NCI-H2107 treated with DMSO at 0.1 percent for 48 hours (cell line): ENCODE results near the gene IKZF3.
A peak's percentile ranks its signal among the peaks of the same experiment; 100 is the strongest.

Experiments
- DNase-seq: peaks from one replicate; lab custom pipeline; 2025; ENCODE audit not compliant: unreplicated experiment; lab: John Stamatoyannopoulos, UW

The IKZF3 gene

DNA sequence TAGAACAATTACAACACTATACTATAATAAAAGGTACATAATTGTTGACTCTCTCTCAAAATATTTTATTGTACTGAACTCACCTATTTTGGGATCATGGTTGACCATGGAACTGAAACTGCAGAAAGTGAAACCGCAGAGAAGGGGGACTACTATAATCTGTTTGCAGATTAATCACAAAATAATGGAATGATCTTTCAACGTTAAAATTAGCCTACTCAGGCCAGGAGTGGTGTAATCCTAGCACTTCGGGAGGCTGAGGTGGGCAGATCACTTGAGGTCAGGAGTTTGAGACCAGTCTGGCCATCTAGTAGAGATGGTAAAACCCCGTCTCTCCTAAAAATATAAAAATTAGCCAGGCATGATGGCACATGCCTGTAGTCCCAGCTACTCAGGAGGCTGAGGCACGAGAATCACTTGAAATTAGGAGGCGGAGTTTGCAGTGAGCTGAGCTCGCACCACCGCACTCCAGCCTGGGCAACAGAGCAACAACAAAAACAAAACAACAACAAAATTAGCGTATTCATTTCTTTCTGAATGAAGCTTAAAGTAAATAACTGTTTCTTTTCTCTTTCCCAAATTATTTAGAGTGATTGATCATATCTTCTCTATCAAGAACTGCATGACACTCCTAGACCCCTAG lies 45.6 kb downstream of the IKZF3 start:
- no peak for DNase-seq

DNA sequence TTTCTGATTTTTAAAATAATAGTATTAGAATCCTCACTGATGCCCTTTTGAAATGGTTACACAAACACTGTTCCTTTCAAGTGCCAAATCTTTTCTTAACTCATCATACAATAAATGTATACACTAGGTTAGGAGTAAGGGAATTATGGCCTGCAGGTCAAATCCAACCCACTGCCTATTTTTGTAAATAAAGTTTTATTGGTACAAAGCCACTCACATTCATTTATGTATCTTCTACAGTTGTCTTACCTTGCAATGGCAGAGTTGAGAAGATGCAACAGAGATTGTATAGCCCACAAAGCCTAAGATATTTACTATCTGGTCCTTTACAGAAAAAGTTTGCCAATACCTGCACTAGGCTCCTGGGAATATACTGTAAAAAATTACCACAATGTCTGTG lies 47.8 kb downstream of the IKZF3 start:
- no peak for DNase-seq

DNA sequence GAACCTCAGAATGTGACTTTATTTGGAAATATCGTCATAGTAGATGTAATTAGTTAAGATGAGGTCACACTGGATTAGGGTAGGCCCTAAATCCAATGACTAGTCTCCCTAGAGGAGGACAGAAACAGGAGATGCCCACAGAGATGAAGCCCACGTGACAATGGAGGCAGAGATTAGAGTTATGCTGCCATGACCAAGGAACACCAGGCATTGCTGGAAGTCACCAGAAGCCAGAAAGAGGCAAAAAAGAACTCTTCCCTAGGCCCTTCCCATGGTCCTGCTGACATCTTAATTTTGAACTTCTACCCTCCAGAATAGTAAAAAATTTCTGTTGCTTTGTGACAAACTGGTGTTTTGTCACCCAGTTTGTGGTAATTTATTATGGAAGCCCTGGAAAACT lies 49.6 kb downstream of the IKZF3 start:
- no peak for DNase-seq

DNA sequence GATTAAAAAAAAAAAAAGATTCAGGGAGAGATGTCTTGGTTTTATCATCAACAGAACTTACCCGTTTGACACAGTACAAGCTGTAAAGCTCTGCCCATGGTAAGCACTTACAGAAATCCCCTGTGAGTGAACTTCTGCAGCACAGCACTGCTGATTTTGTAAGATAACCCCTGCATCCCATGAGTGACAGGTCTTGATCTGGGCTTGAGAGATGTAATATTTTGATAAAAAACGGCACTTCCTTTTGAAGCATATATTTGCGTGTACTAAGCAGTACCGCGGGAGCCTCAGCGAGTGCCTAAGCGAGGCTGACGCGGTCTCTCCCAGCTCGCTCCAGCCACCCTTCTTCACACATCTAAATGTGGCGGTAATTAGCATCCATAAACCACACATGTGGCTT lies 50.5 kb downstream of the IKZF3 start:
- no peak for DNase-seq

DNA sequence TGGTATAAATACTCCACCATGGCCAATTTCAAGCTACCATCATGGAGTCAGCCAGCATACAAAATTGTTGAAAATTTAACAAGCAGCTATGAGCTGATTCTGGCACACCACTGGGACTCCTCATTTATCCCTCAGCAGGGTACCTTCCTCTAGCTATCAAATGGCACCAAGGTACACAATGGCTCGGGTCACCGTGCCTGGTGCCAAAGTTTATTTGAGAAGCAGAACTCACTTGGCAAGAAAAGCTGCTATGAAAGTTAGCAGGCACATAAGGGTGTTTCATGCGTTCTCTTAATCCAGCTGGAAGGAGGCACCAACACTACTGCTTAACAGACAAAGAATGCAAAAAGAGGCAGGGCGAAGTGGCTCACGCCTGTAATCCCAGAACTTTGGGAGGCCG lies 51.6 kb downstream of the IKZF3 start:
- peak; percentile 28 for DNase-seq

DNA sequence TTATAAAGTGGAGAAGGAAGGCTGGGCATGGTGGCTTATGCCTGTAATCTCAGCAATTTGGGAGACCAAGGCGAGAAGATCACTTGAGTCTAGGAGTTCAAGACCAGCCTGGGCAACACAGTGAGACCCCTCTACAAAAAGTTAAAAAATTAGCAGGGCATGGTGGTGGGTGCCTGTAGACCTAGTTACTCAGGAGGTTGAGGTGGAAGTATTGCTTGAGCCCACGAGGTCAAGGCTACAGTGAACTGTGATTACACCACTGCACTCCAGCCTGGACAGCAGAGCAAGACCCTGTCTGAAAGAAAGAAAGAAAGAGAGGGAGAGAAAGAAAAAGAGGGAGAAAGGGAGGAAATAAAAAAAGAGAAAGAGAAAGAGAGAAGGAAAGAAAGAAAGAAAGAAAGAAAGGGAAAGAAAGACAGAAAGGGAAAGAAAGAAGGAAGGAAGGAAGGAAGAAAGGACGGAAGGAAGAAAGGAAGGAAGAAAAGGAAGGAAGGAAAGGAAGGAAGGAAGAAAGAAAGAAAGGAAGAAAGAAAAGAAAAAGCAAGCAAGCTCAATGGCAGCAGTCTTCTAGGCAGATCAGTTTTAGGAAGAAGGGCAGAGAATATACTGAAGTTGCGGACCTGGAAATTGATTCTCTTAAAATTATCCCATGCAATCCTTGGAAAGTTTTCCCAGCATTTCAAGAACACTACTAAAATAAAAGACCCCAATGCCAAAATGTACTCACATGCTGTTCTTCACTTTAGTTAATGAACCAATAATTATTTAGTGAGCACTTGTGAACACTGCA lies 53.0 kb downstream of the IKZF3 start:
- no peak for DNase-seq

DNA sequence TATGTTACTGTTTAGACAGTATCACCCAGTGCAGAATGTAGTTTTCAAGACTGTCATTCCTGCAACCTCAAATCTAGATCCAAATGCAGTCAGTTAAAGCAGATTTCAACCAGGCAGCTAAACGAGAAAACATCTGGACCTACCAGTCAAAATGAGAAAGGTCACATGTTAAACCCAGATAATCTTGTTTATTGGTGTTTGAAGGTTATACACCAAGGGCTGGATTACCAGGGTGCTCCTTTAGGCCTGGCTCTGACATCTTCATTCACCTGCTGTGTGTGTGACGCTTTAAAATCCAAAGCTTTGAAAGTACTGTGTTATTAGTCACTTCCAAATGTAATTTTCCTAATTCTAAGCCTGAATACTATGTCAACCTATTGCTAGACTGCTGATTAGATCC lies 54.9 kb downstream of the IKZF3 start:
- DNase-seq = no peak

DNA sequence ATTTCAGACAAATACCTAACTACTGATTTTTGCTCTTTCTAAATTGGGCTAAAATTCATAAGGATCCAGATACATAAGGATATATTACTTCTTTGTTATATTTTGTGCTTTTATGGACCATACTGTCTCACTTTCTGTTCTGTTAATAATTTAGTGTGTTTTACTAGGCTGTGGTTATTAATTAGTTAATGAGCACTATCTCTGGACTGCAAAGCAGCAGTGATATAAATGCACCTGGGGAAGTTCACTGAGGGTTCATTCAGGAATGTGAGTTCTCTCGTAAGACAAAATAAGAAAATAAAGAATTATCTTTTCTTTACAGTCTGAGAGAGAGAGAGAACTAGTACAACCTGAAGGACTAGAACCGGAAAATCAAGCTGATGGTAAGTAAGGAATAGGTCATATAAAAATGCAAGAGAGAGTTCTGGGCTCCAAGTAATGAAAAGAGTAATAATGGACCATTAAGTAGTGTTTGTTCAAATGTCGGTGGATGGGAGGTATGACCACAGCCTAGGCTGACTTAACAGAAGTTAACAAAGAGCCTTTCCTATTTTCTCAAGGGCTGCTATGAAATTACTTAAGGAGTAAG lies 55.6 kb downstream of the IKZF3 start:
- no peak for DNase-seq

DNA sequence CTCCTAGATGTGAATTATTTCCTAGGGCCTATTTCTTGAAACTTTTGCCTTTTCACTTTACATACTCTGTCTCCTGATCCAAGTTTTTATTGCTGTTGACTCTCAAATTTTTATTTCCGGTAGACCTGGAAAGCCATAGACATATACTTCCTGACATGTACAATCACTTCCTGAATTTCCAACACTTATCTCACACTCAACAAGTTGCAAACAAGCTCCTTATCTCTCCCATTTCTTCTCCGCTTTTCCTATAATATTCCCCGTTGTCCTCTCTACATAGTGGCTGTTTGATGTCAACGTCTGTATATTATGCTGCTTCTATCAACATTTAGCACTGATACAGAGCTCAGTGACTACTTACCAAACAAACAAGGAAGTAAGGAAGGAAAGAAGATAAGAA lies 59.3 kb downstream of the IKZF3 start:
- no peak for DNase-seq

DNA sequence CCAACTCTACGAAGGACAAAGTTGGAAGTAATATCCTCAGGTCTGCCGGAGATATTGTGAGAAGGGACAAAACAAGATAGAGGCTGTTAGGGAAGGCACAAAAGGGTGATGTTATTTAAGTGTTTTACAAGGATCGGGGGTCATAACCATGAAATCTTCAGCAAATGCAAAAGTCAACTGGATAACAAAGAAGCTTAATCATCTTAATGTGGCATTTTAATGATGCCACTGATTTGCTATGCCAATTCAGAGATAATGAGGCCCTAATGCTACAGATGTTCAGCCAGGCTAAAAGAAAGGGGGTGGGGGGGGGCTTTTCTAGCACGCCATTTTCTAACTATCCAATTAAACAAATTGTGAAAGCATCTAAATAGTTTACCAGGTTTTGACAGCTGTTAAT lies 63.1 kb downstream of the IKZF3 start:
- no peak for DNase-seq

DNA sequence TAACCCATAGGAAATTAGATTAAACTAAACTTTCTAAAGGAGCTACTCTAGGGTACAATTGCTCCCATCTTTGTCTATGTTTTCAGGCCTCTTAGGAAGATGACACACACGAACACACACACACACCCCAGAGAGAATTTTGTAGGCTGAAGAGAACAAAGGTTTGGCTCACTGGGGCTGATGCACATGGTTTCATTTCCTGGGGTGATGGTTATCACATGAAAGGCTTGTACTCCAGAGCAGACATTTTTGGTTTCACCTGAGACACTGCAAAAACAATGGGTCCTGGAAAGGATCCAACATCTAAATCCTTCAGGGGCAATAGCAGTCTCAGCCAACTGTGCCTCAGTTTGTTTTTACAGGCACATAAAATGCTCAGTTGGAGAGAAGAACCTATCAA lies 63.6 kb downstream of the IKZF3 start:
- DNase-seq = peak; percentile 66

DNA sequence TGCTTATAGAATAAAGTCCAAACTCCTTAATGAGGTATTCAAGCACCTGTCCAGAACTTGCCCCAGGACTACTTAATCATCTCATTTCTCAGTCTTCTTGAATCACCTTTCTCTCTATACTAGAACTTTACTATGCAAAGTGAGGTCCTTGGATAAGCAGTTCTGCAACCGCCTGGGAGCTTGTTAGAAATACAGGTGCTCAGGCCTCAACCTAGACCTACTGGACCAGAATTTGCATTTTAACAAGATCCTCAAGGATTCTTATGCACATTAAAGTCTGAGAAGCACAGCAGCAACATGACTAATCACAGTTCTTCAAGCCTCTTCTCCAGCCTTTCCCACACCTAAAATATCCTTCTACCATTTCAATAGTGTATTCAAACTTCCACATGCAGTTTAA lies 64.7 kb downstream of the IKZF3 start:
- DNase-seq = no peak

DNA sequence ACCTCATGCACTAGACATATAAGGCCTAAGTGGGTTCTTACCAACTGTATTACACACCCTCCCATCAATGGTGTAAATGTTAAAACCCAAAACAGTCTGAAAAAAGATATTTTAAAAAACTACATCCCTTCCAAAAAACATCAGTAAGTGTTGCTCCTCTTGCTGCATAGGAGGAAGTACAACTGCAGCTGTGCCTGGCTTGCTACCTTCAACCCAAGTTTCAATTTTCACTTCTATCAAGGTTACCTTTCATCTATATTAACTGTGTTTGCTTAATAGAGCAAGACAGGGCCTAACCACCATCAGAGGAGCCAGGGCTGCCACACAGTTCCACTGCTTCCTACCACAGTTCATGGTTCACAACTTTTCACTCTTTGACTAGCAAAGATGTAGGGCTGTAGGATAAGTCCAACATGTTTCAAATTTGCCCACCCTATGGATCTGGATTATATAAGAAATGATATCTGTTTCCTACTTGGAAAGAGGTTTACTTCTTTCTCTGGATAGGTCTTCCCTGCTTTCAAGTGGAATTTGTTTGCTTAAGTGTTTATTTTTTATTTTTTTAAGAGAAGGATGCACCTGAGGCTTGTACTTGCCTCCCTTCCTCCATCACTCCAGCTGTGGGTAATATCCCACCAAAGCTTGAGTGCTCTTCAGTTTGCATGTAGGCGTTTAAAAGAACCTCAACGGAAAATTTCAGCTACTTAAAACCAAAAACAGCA lies 69.7 kb downstream of the IKZF3 start:
- peak; percentile 66 for DNase-seq

DNA sequence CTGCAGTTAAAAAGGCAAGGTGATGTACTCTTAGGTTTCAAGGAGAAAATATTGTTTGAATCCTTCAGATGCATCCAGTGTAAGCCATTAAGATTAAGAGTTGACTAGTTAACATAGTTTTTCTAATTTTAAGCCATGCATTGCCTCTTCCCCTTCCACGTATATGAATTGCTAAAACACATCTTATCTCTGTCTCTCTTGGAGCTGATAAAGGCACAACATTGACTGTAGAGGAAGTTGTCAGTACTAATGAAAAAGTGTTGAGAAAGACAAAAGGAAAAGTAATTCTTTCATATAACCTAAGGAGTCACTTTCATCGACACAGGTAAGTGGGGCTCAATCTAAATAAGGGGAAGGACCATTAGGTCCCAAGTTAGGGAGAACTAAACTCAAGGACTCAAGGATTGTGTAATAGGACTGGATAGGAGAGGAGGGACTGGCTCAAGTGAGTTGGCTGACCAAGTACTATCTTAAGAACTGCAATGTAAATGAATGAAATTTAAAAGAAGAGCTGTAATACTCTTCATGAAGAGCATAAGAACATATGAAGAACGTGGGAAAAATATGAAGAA lies 70.7 kb downstream of the IKZF3 start:
- no peak for DNase-seq

DNA sequence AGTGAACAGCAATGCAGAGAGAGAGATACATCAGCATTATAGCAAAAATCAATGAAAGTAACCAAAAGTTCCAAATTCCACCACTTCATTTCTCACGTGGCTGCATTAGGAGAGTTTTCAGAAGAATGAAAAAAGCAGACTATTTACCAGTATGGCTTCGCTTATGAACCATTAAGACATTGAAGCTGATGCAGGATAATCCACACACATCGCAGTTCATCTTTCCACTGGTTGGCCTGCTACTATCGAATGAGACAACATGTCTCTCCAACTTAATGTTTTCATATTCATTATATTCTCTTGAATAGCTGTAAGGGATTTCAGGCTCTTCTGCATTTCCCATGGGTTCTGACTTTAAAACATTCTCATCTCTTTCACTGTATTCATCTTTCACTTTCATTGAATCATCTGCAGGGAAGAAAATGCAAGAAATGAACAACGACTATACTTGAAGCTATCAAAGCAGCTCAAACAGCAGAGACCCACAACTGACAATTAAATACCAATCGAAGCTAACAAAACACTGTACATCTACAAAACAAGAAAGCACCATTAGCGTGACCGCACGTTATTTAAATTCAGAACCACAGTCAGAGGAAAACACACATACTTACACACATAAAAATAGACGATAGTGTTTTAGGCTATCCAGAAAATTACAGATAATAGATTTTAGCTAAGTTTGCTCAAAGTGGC lies 71.4 kb downstream of the IKZF3 start:
- no peak for DNase-seq

DNA sequence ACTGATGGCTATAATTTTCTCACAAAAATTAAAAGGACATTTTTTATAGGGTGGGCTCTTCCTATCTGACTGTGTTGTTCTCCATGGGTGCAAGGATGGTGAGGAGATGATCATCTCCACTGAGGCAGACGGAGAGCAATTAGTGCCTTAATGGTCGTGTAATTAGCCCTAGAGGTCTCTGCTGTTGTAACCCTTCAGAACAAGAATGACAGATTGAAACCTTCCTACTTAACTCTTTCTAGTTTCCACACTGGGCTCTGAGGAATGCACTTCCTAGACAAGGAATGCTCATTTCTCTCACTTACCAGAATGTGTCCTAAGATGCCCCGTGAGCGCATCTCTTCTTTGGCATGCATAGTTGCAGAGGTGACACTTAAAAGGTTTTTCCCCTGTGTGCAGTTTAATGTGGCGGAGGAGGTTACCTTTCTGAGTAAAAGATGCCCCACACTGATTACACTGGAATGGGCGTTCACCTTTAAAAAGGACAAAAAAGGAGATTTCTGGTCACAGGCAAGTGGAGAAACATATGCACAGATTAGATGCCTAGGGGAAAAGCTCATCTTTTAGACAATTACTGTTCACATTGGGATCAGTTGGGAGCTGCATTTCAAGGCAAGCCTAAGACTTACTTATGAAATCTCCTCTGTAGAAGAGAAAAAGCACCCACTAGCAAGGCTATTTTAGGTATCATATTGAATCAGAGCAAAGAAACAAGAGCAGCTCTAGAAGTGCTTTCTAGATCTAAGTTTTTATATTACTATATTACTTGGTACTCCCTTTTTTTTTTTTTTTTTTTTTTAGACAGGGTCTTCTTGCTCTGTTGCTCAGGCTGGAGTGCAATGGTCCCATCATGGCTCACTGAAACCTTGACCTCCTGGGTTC lies 72.8 kb downstream of the IKZF3 start:
- no peak for DNase-seq

DNA sequence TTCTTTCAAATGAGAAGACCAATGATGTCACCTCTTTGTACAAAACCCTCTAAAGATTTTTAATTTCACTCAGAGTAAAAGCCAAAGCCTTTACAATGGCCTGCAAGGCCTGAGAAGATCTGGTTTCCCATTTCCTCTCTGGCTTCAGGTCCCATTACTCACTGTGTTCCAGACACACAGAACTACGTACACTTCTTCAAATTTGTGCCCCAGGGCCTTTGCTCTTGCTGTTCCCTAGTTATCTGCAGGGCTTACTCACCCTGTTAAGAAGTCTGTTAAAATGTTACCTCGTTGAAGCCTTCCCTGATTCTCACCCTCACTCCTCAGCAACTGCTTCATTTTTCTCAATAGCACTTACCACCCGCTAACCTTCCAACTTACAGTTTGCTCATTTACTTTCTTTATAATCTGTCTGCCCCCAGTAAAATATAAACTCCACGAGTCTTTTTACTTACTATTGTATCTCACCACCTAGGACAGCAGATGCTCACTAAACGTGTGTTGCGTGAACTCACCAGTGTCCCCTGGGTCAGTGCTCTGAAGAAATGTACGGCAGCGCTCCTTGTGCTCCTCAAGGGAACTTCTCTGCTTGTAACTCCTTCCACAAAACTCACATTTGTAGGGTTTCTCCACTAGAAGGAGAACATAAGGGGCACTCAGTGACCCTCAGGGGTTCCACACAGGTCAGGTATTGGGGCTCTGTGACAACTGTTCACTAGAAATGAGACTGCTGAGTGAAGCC lies 76.2 kb downstream of the IKZF3 start:
- no peak for DNase-seq

DNA sequence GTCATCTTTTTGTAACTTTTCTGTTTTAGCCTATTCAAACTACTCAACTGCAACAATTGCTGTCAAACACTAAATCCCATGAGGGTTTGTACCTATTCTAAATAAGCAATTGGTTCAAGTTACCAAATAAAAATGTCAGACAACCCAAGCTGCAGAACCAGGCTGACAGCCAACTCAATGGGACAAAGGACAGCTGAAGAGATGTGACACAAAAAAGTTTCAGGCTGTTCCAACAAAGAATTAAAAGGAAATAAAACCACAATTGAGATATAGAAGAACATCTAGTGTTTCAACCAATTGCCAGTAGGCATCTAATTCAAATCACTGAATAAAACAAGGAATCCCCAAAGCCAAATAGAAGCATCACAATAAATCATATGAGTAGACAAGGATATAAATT lies 77.1 kb downstream of the IKZF3 start:
- DNase-seq = peak; percentile 91

DNA sequence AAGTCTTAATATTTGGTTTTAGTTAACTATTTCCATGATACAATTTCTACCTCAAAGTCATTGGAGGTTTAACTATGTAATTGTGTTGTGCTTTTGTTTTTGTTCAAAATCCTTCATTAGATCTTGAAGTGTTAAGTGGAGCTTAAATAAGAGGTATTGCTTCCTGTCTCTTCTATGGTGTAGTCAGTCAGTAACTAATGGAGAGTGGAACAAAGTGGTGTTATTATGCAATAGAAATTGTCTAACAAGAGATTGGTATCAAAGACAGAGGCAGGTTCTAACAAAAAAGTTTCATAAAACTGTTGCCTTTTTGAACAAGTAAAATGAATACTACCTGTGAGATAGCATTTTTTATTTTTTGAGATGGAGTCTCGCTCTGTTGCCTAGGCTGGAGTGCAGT lies 81.1 kb downstream of the IKZF3 start:
- DNase-seq = no peak
